ENCODE measurements around the gene GPR183. TPM values are rescaled to one million over a fixed set of nuclear protein-coding genes. Genes with fewer than 3 reads are reported as not detected.

The GPR183 gene
- total RNA-seq, 3 donors from 2014 or later = 1.6 to 15.3 (median 5.0) TPM

- TF ChIP-seq CTCF (IDR thresholded peaks at IDR 0.05) = no peak
- intact Hi-C loops (cut with DNase I, micrococcal nuclease) = no loop called here
- peak; percentile 68 for ATAC-seq
Observed at GRCh38 chr13:99322297-99323103, 15.3 kb upstream of the GPR183 start.

GRCh38 chr13:99321709-99322108 lies 14.5 kb upstream of the GPR183 start:
- no peaks in the 10 kb centered on the region for H3K9me3 ChIP-seq
- ATAC-seq (no peak), DNase-seq (no peak)
- H3K4me1 ChIP-seq (ENCODE audit: low read depth) = no peaks in the 10 kb centered on the region
- intact Hi-C loops (cut with DNase I, micrococcal nuclease) = no loop called here
- no peaks in the 10 kb centered on the region for H3K36me3 ChIP-seq (ENCODE audit: low read depth)
- H3K4me3 ChIP-seq = no peak overlapping the region
- TF ChIP-seq CTCF (IDR thresholded peaks at IDR 0.05) = no peak

More at GRCh38 chr13:99322297-99323103, 15.3 kb upstream of the GPR183 start:
- Histone ChIP-seq H3K9me3 (no peaks in the 10 kb centered on the region), H3K4me3 (no peak overlapping the region), H3K4me1 (ENCODE audit: low read depth) (no peaks in the 10 kb centered on the region), H3K36me3 (ENCODE audit: low read depth) (no peaks in the 10 kb centered on the region)
- DNase-seq = no peak

DNA sequence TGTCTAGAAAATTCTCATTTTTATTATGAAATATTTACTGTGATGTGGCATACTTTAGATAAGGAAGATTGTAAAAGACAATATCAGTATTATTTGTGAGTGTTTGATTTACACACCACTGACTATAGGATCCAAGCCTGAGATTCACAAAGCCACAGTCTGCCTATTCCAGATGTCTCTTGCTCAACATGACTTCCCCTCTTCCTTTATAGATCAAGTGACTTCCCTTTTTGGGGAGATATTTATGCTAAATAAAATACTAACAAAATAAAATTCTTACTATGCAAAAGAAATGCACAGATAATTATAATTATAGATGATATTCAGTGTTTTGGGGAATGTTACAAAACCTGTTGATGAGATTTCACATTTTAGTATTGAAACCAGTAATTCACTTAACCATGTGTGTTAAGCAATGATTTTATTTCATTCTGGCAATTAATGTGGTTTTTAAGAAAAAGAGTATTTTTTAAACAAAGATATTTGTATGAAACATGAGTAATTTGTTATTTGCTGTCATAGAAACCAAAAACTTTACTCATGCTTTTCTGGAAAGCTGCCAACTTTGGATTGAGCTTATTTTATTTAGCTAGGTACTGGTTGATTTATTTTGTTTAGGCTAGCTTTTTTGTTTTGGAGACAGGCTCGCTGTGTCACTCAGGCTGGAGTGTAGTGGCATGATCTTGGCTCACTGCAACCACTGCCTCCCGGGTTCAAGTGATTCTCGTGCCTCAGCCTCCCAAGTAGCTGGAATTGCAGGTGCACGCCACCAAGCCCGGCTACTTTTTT lies 13.7 kb upstream of the GPR183 start:
- no peaks in the 10 kb centered on the region for H3K4me1 ChIP-seq (ENCODE audit: low read depth)
- H3K36me3 ChIP-seq (ENCODE audit: low read depth) = no peaks in the 10 kb centered on the region
- H3K4me3 ChIP-seq = no peak overlapping the region
- H3K9me3 ChIP-seq = no peaks in the 10 kb centered on the region
- no peak for TF ChIP-seq CTCF (IDR thresholded peaks at IDR 0.05)
- no peak for DNase-seq
- ATAC-seq = no peak
- intact Hi-C loops (cut with DNase I, micrococcal nuclease) = no loop called here

DNA sequence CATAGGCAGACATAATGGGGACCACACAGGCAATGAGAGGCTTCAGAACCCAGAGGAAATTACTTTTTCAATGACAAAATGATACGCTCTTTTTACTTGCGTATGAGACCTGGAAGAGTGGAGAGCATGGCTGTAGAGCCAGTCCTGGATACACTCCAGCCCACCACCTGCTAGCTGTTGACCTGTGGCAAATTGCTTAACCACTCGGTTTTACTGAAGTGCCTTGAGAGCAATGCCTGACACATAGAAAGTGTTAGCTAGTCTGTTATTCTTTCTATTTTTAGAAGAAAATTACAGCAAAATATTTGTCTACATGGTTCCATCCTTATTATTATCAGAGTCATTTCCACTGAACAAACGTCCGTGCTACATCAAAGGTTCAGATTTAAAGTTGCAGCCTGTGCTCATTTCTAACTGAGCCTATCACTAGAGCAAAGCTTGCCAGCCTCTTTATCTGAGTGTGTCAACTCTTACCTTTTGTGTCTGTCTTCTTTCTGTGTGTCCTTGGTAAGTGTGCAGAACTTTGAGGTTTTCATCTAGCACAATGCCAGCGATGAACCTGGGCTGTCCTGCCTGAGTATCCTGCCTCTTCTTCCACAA lies 9.6 kb upstream of the GPR183 start:
- no peak overlapping the region for H3K4me3 ChIP-seq
- peaks cover 4% of the 10 kb centered on the region for H3K4me1 ChIP-seq (ENCODE audit: low read depth)
- intact Hi-C loops (cut with DNase I, micrococcal nuclease) = no loop called here
- DNase-seq = no peak
- H3K9me3 ChIP-seq = no peaks in the 10 kb centered on the region
- H3K36me3 ChIP-seq (ENCODE audit: low read depth) = no peaks in the 10 kb centered on the region
- no peak for ATAC-seq
- TF ChIP-seq CTCF (IDR thresholded peaks at IDR 0.05) = no peak

DNA sequence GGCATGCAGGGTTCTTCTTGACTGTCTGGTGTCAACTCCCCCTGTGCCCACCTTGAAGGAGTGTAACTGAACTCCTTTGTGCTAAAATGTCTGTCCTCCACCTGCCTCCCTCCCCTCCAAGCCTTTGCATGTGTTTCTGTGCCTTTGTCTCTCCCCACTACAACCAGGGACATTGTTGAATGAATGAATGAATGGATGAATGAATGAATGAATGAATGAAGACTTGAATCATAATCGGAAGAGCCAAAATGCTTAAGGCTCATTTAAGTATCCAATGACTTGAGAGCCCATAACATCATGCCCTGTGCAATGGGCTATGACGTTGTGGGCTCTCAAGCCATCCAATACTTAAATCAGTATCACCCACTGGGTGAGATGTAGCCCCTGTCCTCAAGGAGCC lies 9.0 kb upstream of the GPR183 start:
- H3K4me3 ChIP-seq = no peak overlapping the region
- ATAC-seq (no peak), DNase-seq (no peak)
- H3K9me3 ChIP-seq = no peaks in the 10 kb centered on the region
- intact Hi-C loops (cut with DNase I, micrococcal nuclease) = no loop called here
- no peak for TF ChIP-seq CTCF (IDR thresholded peaks at IDR 0.05)
- H3K36me3 ChIP-seq (ENCODE audit: low read depth) = no peaks in the 10 kb centered on the region
- H3K4me1 ChIP-seq (ENCODE audit: low read depth) = peaks cover 4% of the 10 kb centered on the region
